LoVo (cell line): ENCODE data around the gene DAB1.

Experiments
- DNase-seq: peaks from one replicate; pipeline ENCODE4 v3.0.0-alpha.2; 2016; ENCODE audit warnings: low spot score

Gene DAB1

DNA sequence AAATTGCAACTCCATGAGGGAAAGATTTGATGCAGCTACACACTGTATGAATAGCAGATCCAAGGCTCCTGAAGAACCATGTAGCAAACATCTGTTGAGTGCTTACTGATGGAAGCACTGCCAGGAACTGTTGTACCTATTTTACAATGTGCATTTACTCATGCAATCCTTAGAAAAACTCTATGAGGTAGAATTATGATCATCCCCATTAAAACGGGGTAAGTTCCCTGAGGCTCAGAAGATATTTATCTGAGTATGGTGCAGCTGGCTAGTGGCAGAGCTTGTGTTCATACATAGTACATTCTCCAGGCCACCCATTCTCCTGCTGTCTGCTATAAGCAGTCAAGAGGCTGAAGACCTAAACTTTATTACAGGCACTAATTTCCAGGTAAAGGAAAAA, 403.6 kb downstream of the DAB1 start:
- no peak for DNase-seq

GRCh38 chr1:57019236-57019839, 404.5 kb downstream of the DAB1 start:
- DNase-seq = no peak

- no peak for DNase-seq
Measured at GRCh38 chr1:57018119-57018518, 405.7 kb downstream of the DAB1 start.

GRCh38 chr1:57017717-57018116, 406.1 kb downstream of the DAB1 start:
- no peak for DNase-seq

DNA sequence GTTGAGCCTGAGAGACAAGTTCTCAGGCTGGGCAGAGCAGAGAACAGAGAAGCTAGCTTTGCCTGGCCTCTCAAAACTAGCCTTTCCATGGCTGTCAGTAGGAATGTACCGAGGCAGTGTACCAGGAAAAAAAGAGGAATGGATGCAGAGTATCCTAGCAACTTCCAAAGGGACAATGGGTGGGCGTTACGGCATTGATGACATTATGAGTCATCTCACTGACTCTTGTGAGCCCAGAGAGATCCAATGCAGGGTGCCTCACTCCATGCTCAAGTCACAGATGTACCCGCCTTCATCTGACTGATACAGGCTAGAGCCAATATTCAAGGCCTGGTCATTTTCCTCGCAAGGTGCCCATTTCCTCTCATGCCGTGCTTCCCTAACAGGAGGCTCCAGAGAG, 406.7 kb downstream of the DAB1 start:
- no peak for DNase-seq

DNA sequence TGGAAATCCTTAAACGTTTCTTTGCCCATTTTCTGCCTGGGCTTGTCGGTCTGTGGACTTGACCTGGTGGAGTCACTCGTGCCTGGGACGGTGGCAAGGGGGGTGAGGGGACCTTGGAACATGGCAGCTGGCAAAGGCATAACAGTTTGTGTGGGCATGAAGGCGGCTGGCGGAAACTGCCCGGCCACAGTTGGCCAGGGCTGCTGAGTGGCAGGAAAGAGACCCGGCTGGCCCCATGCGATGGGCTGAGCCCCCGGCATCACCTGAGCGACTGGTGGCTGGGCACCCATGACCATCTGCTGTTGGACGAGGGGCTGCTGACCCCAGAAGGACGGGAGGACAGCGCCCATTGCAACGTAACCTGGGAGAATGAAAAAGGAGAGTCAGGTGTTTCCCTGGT, 408.8 kb downstream of the DAB1 start:
- no peak for DNase-seq

GRCh38 chr1:57013522-57013921, 410.3 kb downstream of the DAB1 start:
- DNase-seq = no peak

- DNase-seq = no peak
Measured at GRCh38 chr1:57012315-57012714, 411.5 kb downstream of the DAB1 start.

DNA sequence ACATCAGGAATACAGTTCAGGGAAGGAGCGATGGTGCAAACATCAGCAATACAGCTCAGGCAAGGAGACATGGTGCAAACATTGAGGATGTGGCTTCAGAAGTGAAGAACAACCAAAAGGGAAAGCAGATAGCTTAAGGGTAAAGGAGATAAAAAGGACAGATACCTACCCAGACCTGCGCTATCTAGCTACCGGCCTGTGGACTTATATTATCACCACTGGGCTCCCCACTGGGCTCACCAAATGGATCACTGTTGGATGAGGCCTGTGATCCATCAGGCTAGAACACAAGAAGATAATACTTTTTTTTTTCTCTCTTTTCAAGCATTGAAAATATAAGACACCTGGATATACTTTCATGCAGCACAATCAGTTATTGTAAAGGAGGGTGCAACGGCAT, 413.3 kb downstream of the DAB1 start:
- DNase-seq = no peak

DNA sequence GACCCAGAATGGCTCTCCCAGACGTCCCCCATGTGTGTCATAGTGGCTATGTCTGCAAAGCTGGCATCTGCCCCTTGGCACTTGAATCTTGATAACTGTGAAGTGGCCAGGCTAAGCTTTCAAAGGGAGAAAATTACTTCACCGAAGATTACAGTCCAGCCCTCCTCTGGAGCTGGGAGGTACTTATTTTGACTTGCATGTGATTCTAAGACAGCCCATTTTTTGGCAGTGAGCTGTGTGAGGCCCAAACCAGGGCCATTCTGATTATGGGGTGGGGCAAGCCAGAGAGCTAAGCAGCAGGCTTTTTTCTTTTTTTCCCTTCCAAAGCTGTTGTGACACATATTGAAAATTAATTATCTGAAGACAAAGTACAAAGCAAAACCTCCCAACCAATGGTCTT, 415.9 kb downstream of the DAB1 start:
- DNase-seq = no peak

GRCh38 chr1:57007472-57007871, 416.4 kb downstream of the DAB1 start:
- no peak for DNase-seq

GRCh38 chr1:57003398-57004139, 420.3 kb downstream of the DAB1 start:
- no peak for DNase-seq

- no peak for DNase-seq
Measured at GRCh38 chr1:56995414-56996100, 428.3 kb downstream of the DAB1 start.

GRCh38 chr1:56993475-56993874, 430.4 kb downstream of the DAB1 start:
- DNase-seq = no peak

GRCh38 chr1:56992318-56993125, 431.3 kb downstream of the DAB1 start:
- no peak for DNase-seq

GRCh38 chr1:56991576-56991975, 432.3 kb downstream of the DAB1 start:
- no peak for DNase-seq

DNA sequence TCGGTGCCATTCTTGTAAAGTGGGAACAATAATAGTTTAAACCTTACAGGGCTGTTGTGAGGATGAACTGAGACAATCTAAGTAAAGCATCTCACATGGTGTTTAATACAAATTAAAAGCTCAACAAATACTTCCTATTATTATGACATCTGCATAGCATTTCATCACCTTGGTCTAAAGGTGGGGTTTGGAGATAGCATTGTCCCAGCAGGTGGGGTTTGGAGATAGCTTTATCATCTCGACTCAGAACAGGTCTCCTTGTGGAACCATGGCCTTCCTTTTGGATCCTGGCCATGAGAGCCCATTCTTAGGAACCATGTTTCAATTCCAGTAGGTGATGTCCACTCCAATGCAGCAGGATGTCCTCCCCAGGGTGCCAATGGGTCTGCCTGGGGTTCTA, 437.5 kb downstream of the DAB1 start:
- DNase-seq = no peak

GRCh38 chr1:56985857-56986256, 438.0 kb downstream of the DAB1 start:
- DNase-seq = no peak

- no peak for DNase-seq
Measured at GRCh38 chr1:56983484-56983883, 440.4 kb downstream of the DAB1 start.

GRCh38 chr1:56979986-56980755, 443.7 kb downstream of the DAB1 start:
- no peak for DNase-seq

DNA sequence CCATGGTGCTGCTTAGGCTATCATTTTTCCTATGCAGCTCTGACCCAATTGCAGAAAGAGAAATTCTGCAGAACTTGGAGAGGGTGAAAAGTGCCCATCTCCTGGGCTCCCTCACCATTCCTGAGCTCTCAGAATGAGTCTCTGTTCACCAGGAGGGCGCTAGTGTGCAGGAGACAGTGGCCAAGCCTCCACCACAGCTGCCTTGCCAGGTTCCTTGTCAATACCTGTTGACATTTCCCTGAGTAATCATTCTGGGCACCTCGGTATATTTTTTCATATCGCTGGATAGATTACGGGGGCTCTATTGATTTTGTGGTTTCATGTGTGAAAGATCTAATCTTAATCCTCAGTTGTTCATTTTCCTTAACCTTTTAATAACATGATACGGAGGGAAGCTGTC, 445.0 kb downstream of the DAB1 start:
- no peak for DNase-seq

DNA sequence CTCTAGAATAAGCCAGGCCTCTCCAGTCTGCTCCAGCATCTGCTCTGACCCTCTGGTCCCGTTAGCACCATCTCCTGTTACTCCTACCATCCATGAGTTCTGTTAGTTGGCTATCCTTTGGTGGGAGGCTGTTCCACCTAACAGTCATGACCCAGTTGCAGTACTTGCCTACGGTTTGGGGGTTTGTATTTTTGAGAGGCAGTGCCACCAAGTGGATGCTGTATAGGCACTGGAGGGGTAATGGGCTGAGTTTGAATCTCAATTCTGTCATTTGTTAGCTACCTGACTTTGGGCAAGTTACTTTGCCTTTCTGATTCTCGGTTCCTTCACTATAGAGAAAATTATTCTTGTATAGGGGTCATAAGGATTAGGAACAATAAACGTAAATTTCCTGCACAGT, 445.9 kb downstream of the DAB1 start:
- DNase-seq = no peak
